Cardiac muscle cell (in vitro differentiated cells and primary cell): Measurements from ENCODE around the gene AUTS2. TPM values are rescaled to one million over a fixed set of nuclear protein-coding genes. Genes with fewer than 3 reads are reported as not detected.

ENCODE experiments used
- DNase-seq, 2 donors: peaks; one replicate each; pipeline versions ENCODE4 v3.0.0 to v3.0.0-alpha.2; 2010 to 2017; ENCODE audit warnings: low read depth in 1 of 2, low spot score in 1 of 2
- H3K27ac ChIP-seq: fragments of 200-600 bp; sonication (generic); 2 replicates; pipeline ENCODE4 v1.5.1; 2016
- H3K27me3 ChIP-seq: fragments of 200-600 bp; sonication (generic); 2 replicates; pipeline ENCODE4 v1.6.0; 2016; ENCODE audit warnings: control low read depth
- H3K36me3 ChIP-seq: fragments of 200-600 bp; sonication (generic); 2 replicates; pipeline ENCODE4 v1.5.1; 2016; ENCODE audit warnings: control low read depth
- H3K4me1 ChIP-seq: fragments of 200-600 bp; sonication (generic); 2 replicates; pipeline ENCODE4 v1.8.1; 2017; ENCODE audit warnings: low read depth, mild to moderate bottlenecking, mixed run types
- H3K4me3 ChIP-seq: fragments of 200-600 bp; sonication (generic); 2 replicates; pipeline ENCODE4 v1.5.1; 2016; ENCODE audit warnings: mild to moderate bottlenecking
- H3K9me3 ChIP-seq: fragments of 200-600 bp; sonication (generic); 2 replicates; pipeline ENCODE4 v1.5.1; 2017; ENCODE audit warnings: low read depth, mild to moderate bottlenecking, control low read depth
- polyA plus RNA-seq: library from polyadenylated mRNA; unstranded; fragments of >200 nt; fragmentation: Nextera tagmentation; extraction: Ambion mirVana; gene quantifications from 2 replicates; pipeline ENCODE4 v1.2.1, GENCODE V29; 2016
- total RNA-seq: library from RNA; depleted of rRNA; stranded (reverse); fragments of >200 nt; gene quantifications from 2 replicates; pipeline ENCODE4 v1.2.3, GENCODE V29; 2016
- TF ChIP-seq, protein P1 (sequence below): IDR thresholded peaks from 2 replicates; pipeline ENCODE4 v1.5.1; 2012; ENCODE audit warnings: low read depth, mild to moderate bottlenecking, low read length

The AUTS2 gene
- total and polyA plus RNA-seq, 2 experiments from 2014 or later, result 41.0 to 45.5 TPM

DNA sequence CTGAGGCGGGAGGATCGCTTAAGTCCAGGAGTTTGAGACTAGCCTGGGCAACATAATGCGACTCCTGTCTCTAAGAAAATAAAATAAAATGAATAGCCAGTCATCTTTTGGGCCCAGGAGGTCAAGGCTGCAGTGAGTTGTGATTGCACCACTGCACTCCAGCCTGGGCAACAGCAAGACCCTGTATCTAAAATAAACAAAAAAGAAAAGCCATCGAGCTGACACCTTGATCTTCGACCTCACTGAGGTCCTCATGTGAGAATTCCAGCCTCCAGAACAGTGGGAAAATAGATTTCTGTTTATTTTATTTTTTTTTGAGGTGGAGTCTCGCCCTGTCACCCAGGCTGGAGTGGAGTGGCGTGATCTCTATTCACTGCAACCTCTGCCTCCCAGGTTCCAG, 1232.2 kb downstream of the AUTS2 start:
- TF ChIP-seq, protein P1, sequence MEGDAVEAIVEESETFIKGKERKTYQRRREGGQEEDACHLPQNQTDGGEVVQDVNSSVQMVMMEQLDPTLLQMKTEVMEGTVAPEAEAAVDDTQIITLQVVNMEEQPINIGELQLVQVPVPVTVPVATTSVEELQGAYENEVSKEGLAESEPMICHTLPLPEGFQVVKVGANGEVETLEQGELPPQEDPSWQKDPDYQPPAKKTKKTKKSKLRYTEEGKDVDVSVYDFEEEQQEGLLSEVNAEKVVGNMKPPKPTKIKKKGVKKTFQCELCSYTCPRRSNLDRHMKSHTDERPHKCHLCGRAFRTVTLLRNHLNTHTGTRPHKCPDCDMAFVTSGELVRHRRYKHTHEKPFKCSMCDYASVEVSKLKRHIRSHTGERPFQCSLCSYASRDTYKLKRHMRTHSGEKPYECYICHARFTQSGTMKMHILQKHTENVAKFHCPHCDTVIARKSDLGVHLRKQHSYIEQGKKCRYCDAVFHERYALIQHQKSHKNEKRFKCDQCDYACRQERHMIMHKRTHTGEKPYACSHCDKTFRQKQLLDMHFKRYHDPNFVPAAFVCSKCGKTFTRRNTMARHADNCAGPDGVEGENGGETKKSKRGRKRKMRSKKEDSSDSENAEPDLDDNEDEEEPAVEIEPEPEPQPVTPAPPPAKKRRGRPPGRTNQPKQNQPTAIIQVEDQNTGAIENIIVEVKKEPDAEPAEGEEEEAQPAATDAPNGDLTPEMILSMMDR, result no peak
- DNase-seq, result no peak

DNA sequence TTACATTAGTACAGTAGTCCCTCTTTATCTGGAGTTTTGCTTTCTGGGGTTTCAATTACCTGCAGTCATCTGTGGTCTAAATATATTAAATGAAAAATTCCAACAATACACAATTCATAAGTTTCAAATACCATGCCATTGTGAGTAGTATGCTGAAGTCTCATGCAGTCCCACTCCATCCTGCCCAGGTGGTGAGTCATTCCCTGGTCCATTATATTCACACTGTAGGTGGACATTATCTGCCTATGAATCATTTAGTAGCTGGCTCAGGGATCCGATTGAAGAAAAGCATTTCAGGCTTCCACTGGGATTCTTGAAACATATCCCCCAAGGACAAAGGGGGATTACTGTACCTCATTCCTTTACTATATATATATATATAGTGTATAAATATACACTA, 1235.5 kb downstream of the AUTS2 start:
- TF ChIP-seq, protein P1, result no peak
- H3K27ac ChIP-seq, result no peak overlapping the region

More for the DNA sequence above, 1232.2 kb downstream of the AUTS2 start:
- Histone ChIP-seq H3K4me1 (no peaks in the 10 kb centered on the region), H3K36me3 (no peaks in the 10 kb centered on the region), H3K27me3 (peaks cover 16% of the 10 kb centered on the region), H3K4me3 (no peak overlapping the region), H3K9me3 (no peaks in the 10 kb centered on the region), H3K27ac (no peak overlapping the region)

DNA sequence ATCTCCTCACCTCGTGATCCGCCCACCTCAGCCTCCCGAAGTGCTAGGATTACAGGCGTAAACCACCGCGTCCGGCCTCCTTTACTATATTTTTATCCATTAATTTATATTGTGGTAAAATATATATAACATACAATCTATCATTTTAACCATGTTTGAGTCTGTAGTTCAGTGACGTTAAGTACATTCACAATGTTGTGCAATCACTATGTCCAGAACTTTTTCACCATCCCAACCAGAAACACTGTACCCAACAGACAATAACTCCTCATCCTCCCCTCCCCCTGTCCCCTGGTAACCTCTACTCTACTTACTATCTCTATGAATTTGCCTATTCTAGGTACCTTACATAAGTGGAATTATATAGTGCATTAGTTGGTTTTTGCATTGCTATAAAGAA, 1236.1 kb downstream of the AUTS2 start:
- Histone ChIP-seq H3K9me3 (no peaks in the 10 kb centered on the region), H3K4me3 (no peak overlapping the region), H3K27ac (no peak overlapping the region), H3K27me3 (peaks cover 8% of the 10 kb centered on the region), H3K36me3 (no peaks in the 10 kb centered on the region), H3K4me1 (no peaks in the 10 kb centered on the region)
- no peak for DNase-seq
- TF ChIP-seq, protein P1, result no peak

More for the DNA sequence above, 1235.5 kb downstream of the AUTS2 start:
- peak in 1 of 2 donors; percentile 34 for DNase-seq
- Histone ChIP-seq H3K4me3 (no peak overlapping the region), H3K27me3 (peaks cover 12% of the 10 kb centered on the region), H3K4me1 (no peaks in the 10 kb centered on the region), H3K36me3 (no peaks in the 10 kb centered on the region), H3K9me3 (no peaks in the 10 kb centered on the region)

DNA sequence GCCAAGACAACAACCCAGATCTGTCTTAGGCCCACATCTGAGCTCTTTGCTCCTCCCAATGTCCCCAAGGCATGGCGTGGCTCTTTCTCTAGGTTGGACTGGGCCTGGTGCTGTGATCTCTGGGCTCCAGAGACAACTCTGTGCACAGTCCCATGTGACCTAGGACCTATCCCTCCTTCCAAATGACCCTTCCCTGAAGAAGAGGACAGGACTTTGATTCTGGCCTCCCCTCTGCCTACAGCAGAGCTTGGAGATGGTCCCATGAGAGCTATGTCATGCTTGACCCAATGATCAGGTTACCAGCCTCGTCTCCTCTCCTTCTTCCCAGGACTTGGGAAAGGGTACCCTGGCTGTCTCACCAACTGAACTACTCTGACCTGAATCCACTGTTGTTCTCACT, 1237.4 kb downstream of the AUTS2 start:
- H3K36me3 ChIP-seq, result no peaks in the 10 kb centered on the region
- H3K4me3 ChIP-seq, result no peak overlapping the region
- H3K9me3 ChIP-seq, result no peaks in the 10 kb centered on the region
- H3K4me1 ChIP-seq, result no peaks in the 10 kb centered on the region
- TF ChIP-seq, protein P1, result no peak
- no peaks in the 10 kb centered on the region for H3K27me3 ChIP-seq
- no peak for DNase-seq
- H3K27ac ChIP-seq, result no peak overlapping the region

DNA sequence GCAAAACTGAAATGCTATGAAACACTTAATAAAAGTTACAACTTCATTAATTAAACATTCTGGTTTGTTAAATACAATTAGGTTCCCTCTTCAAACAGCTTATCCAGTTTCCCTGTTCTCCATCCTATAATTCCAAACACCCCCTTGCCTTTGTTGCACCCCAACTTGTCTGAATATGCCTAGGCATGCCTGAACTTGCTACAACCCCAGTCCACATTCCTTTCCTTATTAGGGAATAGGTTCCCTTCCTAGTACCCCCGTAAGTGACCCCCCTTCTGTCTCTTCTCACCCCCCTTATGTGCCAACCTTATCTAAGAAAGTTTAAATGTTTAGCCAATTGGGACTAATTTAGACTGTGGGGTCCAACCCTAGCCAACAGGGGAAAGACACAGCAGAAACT, 1238.0 kb downstream of the AUTS2 start:
- no peaks in the 10 kb centered on the region for H3K9me3 ChIP-seq
- TF ChIP-seq, protein P1, result no peak
- no peaks in the 10 kb centered on the region for H3K27me3 ChIP-seq
- DNase-seq, result no peak
- no peak overlapping the region for H3K27ac ChIP-seq
- H3K4me1 ChIP-seq, result no peaks in the 10 kb centered on the region
- H3K36me3 ChIP-seq, result no peaks in the 10 kb centered on the region
- H3K4me3 ChIP-seq, result no peak overlapping the region

DNA sequence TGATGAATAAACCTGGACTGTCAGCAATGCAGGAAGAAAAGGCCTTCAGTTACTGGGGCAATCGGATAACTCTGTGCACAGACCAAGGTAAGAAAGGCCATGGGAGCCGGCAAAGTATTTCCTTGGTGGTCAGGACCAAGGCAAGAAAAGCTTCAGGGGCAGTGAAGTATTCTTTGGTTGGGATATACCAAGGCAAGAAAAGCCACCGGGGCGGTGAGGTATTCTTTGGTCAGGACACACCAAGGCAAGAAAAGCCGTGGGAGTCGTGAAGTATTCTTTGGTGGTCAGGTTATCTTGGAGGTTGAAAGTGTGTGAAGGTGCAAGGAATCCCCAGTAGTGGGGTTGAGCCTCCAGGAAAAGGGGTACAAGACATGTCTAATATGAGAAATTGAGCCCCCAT, 1238.7 kb downstream of the AUTS2 start:
- H3K4me3 ChIP-seq, result no peak overlapping the region
- H3K27me3 ChIP-seq, result no peaks in the 10 kb centered on the region
- TF ChIP-seq, protein P1, result no peak
- DNase-seq, result no peak
- no peak overlapping the region for H3K27ac ChIP-seq
- H3K36me3 ChIP-seq, result no peaks in the 10 kb centered on the region
- no peaks in the 10 kb centered on the region for H3K9me3 ChIP-seq
- no peaks in the 10 kb centered on the region for H3K4me1 ChIP-seq
